ENCODE results near the gene SRGN.

DNA sequence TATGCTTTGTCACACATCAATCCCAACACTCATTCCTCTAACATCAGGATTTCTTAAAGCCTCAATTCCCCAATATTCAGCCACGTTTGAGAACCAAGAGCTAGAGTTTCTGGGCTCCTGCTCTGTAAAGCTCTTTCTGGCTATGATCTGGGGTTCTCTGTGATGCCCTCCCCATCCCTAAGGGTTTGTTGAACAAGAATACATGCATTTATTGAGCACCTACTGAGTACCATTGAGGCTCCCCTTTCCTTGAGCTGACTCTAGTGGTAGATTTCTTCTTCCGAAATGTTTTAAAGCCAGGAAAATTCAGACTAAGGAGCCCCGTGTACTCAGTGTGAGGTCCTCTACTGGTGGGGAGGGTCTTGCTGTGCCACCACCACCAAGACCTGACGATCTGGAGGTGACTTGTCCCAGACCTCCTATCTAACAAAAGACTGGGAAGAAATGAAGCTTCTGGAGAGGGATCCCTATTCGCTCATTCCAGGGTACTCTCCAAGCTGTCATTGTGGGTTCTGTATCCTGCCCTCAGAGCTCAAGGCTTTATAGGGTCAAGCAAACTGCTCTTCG, 23.1 kb upstream of the SRGN start:
- TF ChIP-seq, protein P1, sequence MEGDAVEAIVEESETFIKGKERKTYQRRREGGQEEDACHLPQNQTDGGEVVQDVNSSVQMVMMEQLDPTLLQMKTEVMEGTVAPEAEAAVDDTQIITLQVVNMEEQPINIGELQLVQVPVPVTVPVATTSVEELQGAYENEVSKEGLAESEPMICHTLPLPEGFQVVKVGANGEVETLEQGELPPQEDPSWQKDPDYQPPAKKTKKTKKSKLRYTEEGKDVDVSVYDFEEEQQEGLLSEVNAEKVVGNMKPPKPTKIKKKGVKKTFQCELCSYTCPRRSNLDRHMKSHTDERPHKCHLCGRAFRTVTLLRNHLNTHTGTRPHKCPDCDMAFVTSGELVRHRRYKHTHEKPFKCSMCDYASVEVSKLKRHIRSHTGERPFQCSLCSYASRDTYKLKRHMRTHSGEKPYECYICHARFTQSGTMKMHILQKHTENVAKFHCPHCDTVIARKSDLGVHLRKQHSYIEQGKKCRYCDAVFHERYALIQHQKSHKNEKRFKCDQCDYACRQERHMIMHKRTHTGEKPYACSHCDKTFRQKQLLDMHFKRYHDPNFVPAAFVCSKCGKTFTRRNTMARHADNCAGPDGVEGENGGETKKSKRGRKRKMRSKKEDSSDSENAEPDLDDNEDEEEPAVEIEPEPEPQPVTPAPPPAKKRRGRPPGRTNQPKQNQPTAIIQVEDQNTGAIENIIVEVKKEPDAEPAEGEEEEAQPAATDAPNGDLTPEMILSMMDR (IDR thresholded peaks at IDR 0.05; ENCODE audit: poor library complexity, severe bottlenecking) = no peak
- no peak for TF ChIP-seq RAD21 (conservative IDR thresholded peaks at IDR 0.05)
- TF ChIP-seq POLR2AphosphoS5 (IDR thresholded peaks at IDR 0.05) = no peak
- TF ChIP-seq TAF1 (IDR thresholded peaks at IDR 0.05; ENCODE audit: low read depth) = no peak
- TF ChIP-seq, protein P2, sequence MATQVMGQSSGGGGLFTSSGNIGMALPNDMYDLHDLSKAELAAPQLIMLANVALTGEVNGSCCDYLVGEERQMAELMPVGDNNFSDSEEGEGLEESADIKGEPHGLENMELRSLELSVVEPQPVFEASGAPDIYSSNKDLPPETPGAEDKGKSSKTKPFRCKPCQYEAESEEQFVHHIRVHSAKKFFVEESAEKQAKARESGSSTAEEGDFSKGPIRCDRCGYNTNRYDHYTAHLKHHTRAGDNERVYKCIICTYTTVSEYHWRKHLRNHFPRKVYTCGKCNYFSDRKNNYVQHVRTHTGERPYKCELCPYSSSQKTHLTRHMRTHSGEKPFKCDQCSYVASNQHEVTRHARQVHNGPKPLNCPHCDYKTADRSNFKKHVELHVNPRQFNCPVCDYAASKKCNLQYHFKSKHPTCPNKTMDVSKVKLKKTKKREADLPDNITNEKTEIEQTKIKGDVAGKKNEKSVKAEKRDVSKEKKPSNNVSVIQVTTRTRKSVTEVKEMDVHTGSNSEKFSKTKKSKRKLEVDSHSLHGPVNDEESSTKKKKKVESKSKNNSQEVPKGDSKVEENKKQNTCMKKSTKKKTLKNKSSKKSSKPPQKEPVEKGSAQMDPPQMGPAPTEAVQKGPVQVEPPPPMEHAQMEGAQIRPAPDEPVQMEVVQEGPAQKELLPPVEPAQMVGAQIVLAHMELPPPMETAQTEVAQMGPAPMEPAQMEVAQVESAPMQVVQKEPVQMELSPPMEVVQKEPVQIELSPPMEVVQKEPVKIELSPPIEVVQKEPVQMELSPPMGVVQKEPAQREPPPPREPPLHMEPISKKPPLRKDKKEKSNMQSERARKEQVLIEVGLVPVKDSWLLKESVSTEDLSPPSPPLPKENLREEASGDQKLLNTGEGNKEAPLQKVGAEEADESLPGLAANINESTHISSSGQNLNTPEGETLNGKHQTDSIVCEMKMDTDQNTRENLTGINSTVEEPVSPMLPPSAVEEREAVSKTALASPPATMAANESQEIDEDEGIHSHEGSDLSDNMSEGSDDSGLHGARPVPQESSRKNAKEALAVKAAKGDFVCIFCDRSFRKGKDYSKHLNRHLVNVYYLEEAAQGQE (IDR thresholded peaks at IDR 0.05; ENCODE audit: borderline replicate concordance) = no peak
- TF ChIP-seq EP300 (conservative IDR thresholded peaks at IDR 0.05; ENCODE audit: poor library complexity, severe bottlenecking) = no peak
- no peak for TF ChIP-seq EZH2 (IDR thresholded peaks at IDR 0.05; ENCODE audit: borderline replicate concordance, insufficient read depth, low read length, poor library complexity, severe bottlenecking)
- no peak for TF ChIP-seq MXI1 (conservative IDR thresholded peaks at IDR 0.05; ENCODE audit: poor library complexity, severe bottlenecking)
- no peak for TF ChIP-seq SMC3 (conservative IDR thresholded peaks at IDR 0.05; ENCODE audit: poor library complexity)

Measured in neural cell (in vitro differentiated cells).